KMS-11 (cell line): ENCODE results near the gene PHF21B.

Experiments
- H2AFZ ChIP-seq: fragments of 200-600 bp; sonication (generic); 2 replicates; pipeline ENCODE4 v1.6.1; 2016; ENCODE audit warnings: antibody characterized with exemption, mixed run types, low read depth
- H3K27ac ChIP-seq: fragments of 200-600 bp; sonication (generic); 2 replicates; pipeline ENCODE4 v1.6.1; 2016; ENCODE audit warnings: mild to moderate bottlenecking, mixed run types
- H3K27me3 ChIP-seq: fragments of 200-600 bp; sonication (generic); 2 replicates; pipeline ENCODE4 v1.6.1; 2017; ENCODE audit warnings: mild to moderate bottlenecking, low read depth, mixed run types, moderate library complexity; ENCODE audit not compliant: insufficient read depth
- H3K36me3 ChIP-seq: fragments of 200-600 bp; sonication (generic); 2 replicates; pipeline ENCODE4 v1.6.1; 2017; ENCODE audit warnings: mild to moderate bottlenecking, mixed run types; ENCODE audit not compliant: insufficient read depth
- H3K4me1 ChIP-seq: fragments of 200-600 bp; sonication (generic); 2 replicates; pipeline ENCODE4 v1.6.1; 2016; ENCODE audit warnings: mild to moderate bottlenecking, low read depth, mixed run types; ENCODE audit not compliant: poor library complexity, severe bottlenecking
- H3K4me2 ChIP-seq: fragments of 200-600 bp; sonication (generic); 2 replicates; pipeline ENCODE4 v1.7.0; 2016; ENCODE audit warnings: mild to moderate bottlenecking, mixed run types
- H3K4me3 ChIP-seq: fragments of 200-600 bp; sonication (generic); IDR thresholded peaks from 2 replicates; pipeline ENCODE4 v1.6.1; 2017; ENCODE audit warnings: low read depth, low read length, mixed read lengths; ENCODE audit not compliant: insufficient read depth
- H3K79me2 ChIP-seq: fragments of 200-600 bp; sonication (generic); 2 replicates; pipeline ENCODE4 v1.6.1; 2016; ENCODE audit warnings: low read depth, mixed run types; ENCODE audit not compliant: insufficient read depth
- H3K9ac ChIP-seq: fragments of 200-600 bp; sonication (generic); 2 replicates; pipeline ENCODE4 v1.6.1; 2016; ENCODE audit warnings: mild to moderate bottlenecking, mixed run types
- H4K20me1 ChIP-seq: fragments of 200-600 bp; sonication (generic); 2 replicates; pipeline ENCODE4 v1.6.1; 2016; ENCODE audit warnings: mild to moderate bottlenecking, mixed run types; ENCODE audit not compliant: insufficient read depth
- CTCF ChIP-seq: fragments of 200-600 bp; sonication (generic); conservative IDR thresholded peaks from 2 replicates; pipeline ENCODE4 v1.6.1; 2017; ENCODE audit warnings: low read depth, mild to moderate bottlenecking, antibody characterized with exemption, low read length, moderate library complexity, mixed read lengths

The PHF21B gene

GRCh38 chr22:44991218-44991617 lies 18.6 kb downstream of the PHF21B start:
- no peak overlapping the region for H3K9ac ChIP-seq
- H3K27ac ChIP-seq: no peak overlapping the region
- no peaks in the 10 kb centered on the region for H3K36me3 ChIP-seq
- H3K4me2 ChIP-seq: no peak overlapping the region
- TF ChIP-seq CTCF: no peak
- H3K4me3 ChIP-seq: no peak overlapping the region
- no peak overlapping the region for H2AFZ ChIP-seq
- peaks cover 36% of the 10 kb centered on the region; the same call in 1 of the 2 replicates for H3K27me3 ChIP-seq
- no peaks in the 10 kb centered on the region for H3K4me1 ChIP-seq
- H4K20me1 ChIP-seq: no peaks in the 10 kb centered on the region
- no peaks in the 10 kb centered on the region for H3K79me2 ChIP-seq

- Histone ChIP-seq H3K27ac (no peak overlapping the region), H3K36me3 (no peaks in the 10 kb centered on the region), H2AFZ (no peak overlapping the region), H3K4me1 (no peaks in the 10 kb centered on the region), H4K20me1 (no peaks in the 10 kb centered on the region), H3K9ac (no peak overlapping the region), H3K27me3 (peaks cover 35% of the 10 kb centered on the region; the same call in 1 of the 2 replicates), H3K79me2 (no peaks in the 10 kb centered on the region), H3K4me2 (no peak overlapping the region), H3K4me3 (no peak overlapping the region)
- TF ChIP-seq CTCF: no peak
Observed at GRCh38 chr22:44990810-44991209, 19.0 kb downstream of the PHF21B start.

GRCh38 chr22:44990328-44990727 lies 19.5 kb downstream of the PHF21B start:
- Histone ChIP-seq H3K79me2 (no peaks in the 10 kb centered on the region), H3K4me3 (no peak overlapping the region), H3K4me2 (no peak overlapping the region), H4K20me1 (no peaks in the 10 kb centered on the region), H3K27me3 (peaks cover 35% of the 10 kb centered on the region; the same call in 1 of the 2 replicates), H3K9ac (no peak overlapping the region), H3K27ac (no peak overlapping the region), H3K36me3 (no peaks in the 10 kb centered on the region), H3K4me1 (no peaks in the 10 kb centered on the region), H2AFZ (no peak overlapping the region)
- TF ChIP-seq CTCF: no peak

GRCh38 chr22:44988671-44989070 lies 21.1 kb downstream of the PHF21B start:
- Histone ChIP-seq H3K79me2 (no peaks in the 10 kb centered on the region), H2AFZ (no peak overlapping the region), H3K27me3 (peaks cover 22% of the 10 kb centered on the region; the same call in 1 of the 2 replicates), H4K20me1 (no peaks in the 10 kb centered on the region), H3K4me2 (no peak overlapping the region), H3K36me3 (no peaks in the 10 kb centered on the region), H3K4me1 (no peaks in the 10 kb centered on the region), H3K9ac (no peak overlapping the region), H3K4me3 (no peak overlapping the region), H3K27ac (no peak overlapping the region)
- TF ChIP-seq CTCF: no peak
